IMR-90 (cell line): ENCODE results near the gene STOX2. TPM values are rescaled to one million over a fixed set of nuclear protein-coding genes. Genes with fewer than 3 reads are reported as not detected.

Source experiments
- ATAC-seq: fragments of 200-7000 bp; cut with Tn5 transposase; 2 replicates; pipeline ENCODE4 v1.9.1; 2020; ENCODE audit warnings: low read depth, mild to moderate bottlenecking, moderate library complexity
- BruUV-seq: library from RNA; stranded (reverse); fragments of 400-500 nt; replicated peaks from 2 replicates; lab custom pipeline; 2021; lab: Mats Ljungman, UMichigan
- CTCF ChIA-PET: fragments of 300-600 bp; formaldehyde crosslinking; extraction: SDS; loops from one replicate; lab custom pipeline; 2021; ENCODE audit warnings: antibody characterized with exemption; lab: Yijun Ruan, JAX
- POLR2A ChIA-PET: fragments of 300-600 bp; sonication (Branson Sonifier 250); formaldehyde crosslinking; loops from one replicate; lab custom pipeline; 2022; ENCODE audit warnings: antibody characterized with exemption; ENCODE audit not compliant: unreplicated experiment; lab: Charles Lee
- DNase-seq: peaks from one replicate; pipeline ENCODE4 v3.0.0; 2013
- H2AFZ ChIP-seq: replicated peaks from 2 replicates; pipeline ENCODE3; 2013; ENCODE audit warnings: low read length, mild to moderate bottlenecking; ENCODE audit not compliant: poor library complexity
- H2AK5ac ChIP-seq: 2 replicates; pipeline ENCODE4 v1.6.1; 2013; ENCODE audit warnings: low read depth, low read length, inconsistent platforms
- H2AK9ac ChIP-seq: replicated peaks from 2 replicates; pipeline ENCODE3; 2013; ENCODE audit warnings: mild to moderate bottlenecking, low read depth, low read length, moderate library complexity; ENCODE audit not compliant: poor library complexity
- H2BK120ac ChIP-seq: 2 replicates; pipeline ENCODE4 v1.6.1; 2013; ENCODE audit warnings: low read depth, low read length, inconsistent platforms
- H2BK15ac ChIP-seq: 3 replicates; pipeline ENCODE4 v1.6.1; 2013; ENCODE audit warnings: low read depth, low read length, inconsistent platforms
- H2BK20ac ChIP-seq: 2 replicates; pipeline ENCODE4 v1.6.1; 2013; ENCODE audit warnings: low read depth, mild to moderate bottlenecking, inconsistent platforms, low read length, moderate library complexity
- H2BK5ac ChIP-seq: 2 replicates; pipeline ENCODE4 v1.6.1; 2013; ENCODE audit warnings: mild to moderate bottlenecking, low read depth, low read length, inconsistent platforms; ENCODE audit not compliant: poor library complexity, severe bottlenecking
- H3K14ac ChIP-seq: replicated peaks from 2 replicates; pipeline ENCODE4 v1.6.1; 2013; ENCODE audit warnings: low read depth, low read length, inconsistent platforms
- H3K18ac ChIP-seq: 2 replicates; pipeline ENCODE4 v1.6.1; 2013; ENCODE audit warnings: low read depth, low read length, control low read depth
- H3K23ac ChIP-seq: 2 replicates; pipeline ENCODE4 v1.6.1; 2013; ENCODE audit warnings: low read depth, low read length, inconsistent platforms
- H3K27ac ChIP-seq: 2 replicates; pipeline ENCODE4 v1.5.1; 2013; ENCODE audit warnings: mild to moderate bottlenecking, control low read depth, low read length; ENCODE audit not compliant: insufficient read depth
- H3K27me3 ChIP-seq: 2 replicates; pipeline ENCODE4 v1.6.1; 2013; ENCODE audit warnings: low read length; ENCODE audit not compliant: control insufficient read depth, insufficient read depth
- H3K36me3 ChIP-seq: 2 replicates; pipeline ENCODE4 v1.6.1; 2013; ENCODE audit warnings: low read length, mixed read lengths; ENCODE audit not compliant: control insufficient read depth, insufficient read depth
- H3K4ac ChIP-seq: 2 replicates; pipeline ENCODE4 v1.6.1; 2013; ENCODE audit warnings: low read depth, low read length, inconsistent platforms
- H3K4me1 ChIP-seq: 2 replicates; pipeline ENCODE4 v1.6.1; 2013; ENCODE audit warnings: low read length, mixed read lengths; ENCODE audit not compliant: control insufficient read depth, insufficient read depth
- H3K4me2 ChIP-seq: 2 replicates; pipeline ENCODE4 v1.6.1; 2013; ENCODE audit warnings: low read depth, mild to moderate bottlenecking, control low read depth, low read length, moderate library complexity
- H3K4me3 ChIP-seq: 2 replicates; pipeline ENCODE4 v1.5.1; 2013; ENCODE audit warnings: low read depth, mild to moderate bottlenecking, control low read depth, low read length, moderate library complexity; ENCODE audit not compliant: insufficient read depth
- H3K56ac ChIP-seq: 2 replicates; pipeline ENCODE4 v1.6.1; 2013; ENCODE audit warnings: low read length, inconsistent platforms; ENCODE audit not compliant: insufficient read depth; ENCODE audit errors: extremely low read depth
- H3K79me1 ChIP-seq, 2 experiments: 2 replicates each; pipeline ENCODE4 v1.6.1; 2013; ENCODE audit warnings: low read length in 2 of 2, inconsistent platforms in 1 of 2, low read depth in 1 of 2
- H3K9ac ChIP-seq: 2 replicates; pipeline ENCODE4 v1.6.1; 2013; ENCODE audit warnings: low read depth, low read length, control low read depth
- H3K9me1 ChIP-seq: 2 replicates; pipeline ENCODE4 v1.6.1; 2013; ENCODE audit warnings: low read length, inconsistent platforms; ENCODE audit not compliant: insufficient read depth
- H3K9me3 ChIP-seq: 2 replicates; pipeline ENCODE4 v1.6.1; 2013; ENCODE audit warnings: low read length; ENCODE audit not compliant: control insufficient read depth, insufficient read depth
- H4K20me1 ChIP-seq: 2 replicates; pipeline ENCODE4 v1.6.1; 2013; ENCODE audit warnings: low read length, inconsistent platforms; ENCODE audit not compliant: insufficient read depth
- H4K5ac ChIP-seq: 2 replicates; pipeline ENCODE4 v1.6.1; 2013; ENCODE audit warnings: mild to moderate bottlenecking, low read depth, low read length, control low read depth
- H4K8ac ChIP-seq, 2 experiments: 2 replicates each; pipeline ENCODE4 v1.6.1; 2013; ENCODE audit warnings: low read depth in 2 of 2, low read length in 2 of 2, control low read depth in 1 of 2, inconsistent platforms in 1 of 2
- H4K91ac ChIP-seq: 2 replicates; pipeline ENCODE4 v1.6.1; 2013; ENCODE audit warnings: low read depth, low read length, inconsistent platforms; ENCODE audit not compliant: insufficient read depth
- CTCF ChIP-seq: conservative IDR thresholded peaks from 2 replicates; pipeline ENCODE4 v1.5.1; 2012; ENCODE audit warnings: mild to moderate bottlenecking, low read depth, low read length, improper control_type of control experiment
- MXI1 ChIP-seq: IDR thresholded peaks from 2 replicates; pipeline ENCODE4 v1.6.1; 2012; ENCODE audit warnings: low read depth, mild to moderate bottlenecking, low read length, moderate library complexity, borderline replicate concordance
- RCOR1 ChIP-seq: IDR thresholded peaks from 2 replicates; pipeline ENCODE4 v1.6.1; 2012; ENCODE audit warnings: mild to moderate bottlenecking, low read length, improper control_type of control experiment; ENCODE audit not compliant: insufficient replicate concordance
- WGBS, 2 experiments: methylation state at CpG; one replicate each; pipeline versions ENCODE4 v1.1.5 to v1.1.7; 2013; ENCODE audit warnings: missing lambda C conversion rate in 2 of 2; ENCODE audit not compliant: insufficient read length in 1 of 2; ENCODE audit errors: extremely low coverage in 2 of 2; 5-methylcytosine and 5-hydroxymethylcytosine counted together
- dilution Hi-C: fragments of 300-500 bp; cut with HindIII; formaldehyde crosslinking; loops from one replicate; pipeline ENCODE4 v1.14.3; 2018; ENCODE audit warnings: low sequenced_read_pairs; ENCODE audit not compliant: unreplicated experiment
- in situ Hi-C: fragments of 300-500 bp; cut with MboI; formaldehyde crosslinking; loops from 3 replicates; pipeline ENCODE4 v1.14.3; 2019; ENCODE audit warnings: low sequenced_read_pairs, inconsistent platforms, mixed read lengths
- intact Hi-C: fragments of 100-400 bp; cut with micrococcal nuclease; formaldehyde crosslinking; loops from 2 replicates; pipeline ENCODE4 v1.10.0; 2022
- polyA plus RNA-seq, 3 experiments: library from polyadenylated mRNA; depleted of rRNA; stranded (reverse); fragments of >200 nt; gene quantifications; 2 replicates each; pipeline ENCODE4 v1.2.3, GENCODE V29; 2012; ENCODE audit warnings: low replicate concordance in 1 of 3
- total RNA-seq: library from RNA; depleted of rRNA; stranded (reverse); fragments of >200 nt; gene quantifications from 2 replicates; pipeline ENCODE4 v1.2.3, GENCODE V29; 2012

STOX2 gene
- total and polyA plus RNA-seq, 2 of the 4 experiments (the other 2 are of a cell fraction): 1.1 to 5.4 TPM

- no peak overlapping the region for H2AK9ac ChIP-seq
- no peak overlapping the region for H3K56ac ChIP-seq
- ChIA-PET POLR2A (no interaction called here), CTCF (no interaction called here)
- no peak overlapping the region for H3K4me3 ChIP-seq
- intact Hi-C loops: no loop called here
- WGBS, 2 experiments: no CpG with 5 or more reads among the region's 3 CpGs
- H3K36me3 ChIP-seq: no peaks in the 10 kb centered on the region; the same call in 1 of the 2 replicates
- H2BK20ac ChIP-seq: no peak overlapping the region
- no peak overlapping the region for H3K4ac ChIP-seq
- no peak overlapping the region for H4K91ac ChIP-seq
- H2BK120ac ChIP-seq: no peak overlapping the region
- H3K4me2 ChIP-seq: no peak overlapping the region
- H3K27ac ChIP-seq: no peak overlapping the region
- no peaks in the 10 kb centered on the region for H3K9me3 ChIP-seq
- no peak overlapping the region for H2AK5ac ChIP-seq
- no peaks in the 10 kb centered on the region; the same call in 1 of the 2 replicates for H3K27me3 ChIP-seq
- TF ChIP-seq CTCF (no peak), MXI1 (no peak), RCOR1 (no peak)
- no peak overlapping the region for H4K8ac ChIP-seq
- H4K20me1 ChIP-seq: no peaks in the 10 kb centered on the region
- H2BK15ac ChIP-seq: no peak overlapping the region
- no TSS peak for BruUV-seq
- ATAC-seq (no peak), DNase-seq (no peak)
- dilution Hi-C loops: no loop called here
- no peaks in the 10 kb centered on the region; the same call in 1 of the 2 replicates for H3K4me1 ChIP-seq
- H3K23ac ChIP-seq: no peak overlapping the region
- no peak overlapping the region for H4K5ac ChIP-seq
- in situ Hi-C loops: no loop called here
- H3K9ac ChIP-seq: no peak overlapping the region
- no peaks in the 10 kb centered on the region for H3K9me1 ChIP-seq
- no peak overlapping the region for H3K18ac ChIP-seq
- H3K79me1 ChIP-seq: no peaks in the 10 kb centered on the region
- no peak overlapping the region for H2AFZ ChIP-seq
- no peak overlapping the region for H2BK5ac ChIP-seq
- H3K14ac ChIP-seq: no peak overlapping the region
These were observed 15.4 kb downstream of the STOX2 start for GRCh38 chr4:183920512-183920911.
